D721Med (cell line): ENCODE results near the gene LTK.

Source experiments
- DNase-seq: peaks from one replicate; pipeline ENCODE4 v3.0.0; 2011; ENCODE audit warnings: low spot score; ENCODE audit not compliant: insufficient read length
- FAIRE-seq: peaks from 2 replicates; lab custom pipeline; 2011; peaks lifted over from hg19 to GRCh38; lab: Jason Lieb, UNC
- CTCF ChIP-seq: IDR thresholded peaks from 2 replicates; pipeline ENCODE4 v1.5.1; 2012; ENCODE audit warnings: mild to moderate bottlenecking, control low read depth; ENCODE audit not compliant: insufficient read depth; ENCODE audit errors: missing control alignments

LTK gene

GRCh38 chr15:41483519-41483918 is 30.1 kb downstream of the LTK start:
- DNase-seq (no peak), FAIRE-seq (no peak)
- TF ChIP-seq CTCF, result no peak

- no peak for TF ChIP-seq CTCF
- no peak for FAIRE-seq
Measured at GRCh38 chr15:41483115-41483514, 30.5 kb downstream of the LTK start.

GRCh38 chr15:41482110-41482877 is 31.3 kb downstream of the LTK start:
- DNase-seq (no peak), FAIRE-seq (no peak)
- TF ChIP-seq CTCF, result no peak

More at GRCh38 chr15:41483115-41483514, 30.5 kb downstream of the LTK start:
- DNase-seq, result no peak

- no peak for TF ChIP-seq CTCF
- FAIRE-seq, result no peak
- no peak for DNase-seq
Measured at GRCh38 chr15:41480396-41481140, 33.1 kb downstream of the LTK start.

- TF ChIP-seq CTCF, result no peak
- DNase-seq (no peak), FAIRE-seq (no peak)
Measured at GRCh38 chr15:41476416-41477048, 37.1 kb downstream of the LTK start.

GRCh38 chr15:41474941-41475340 is 38.7 kb downstream of the LTK start:
- no peak for DNase-seq
- no peak for TF ChIP-seq CTCF
- no peak for FAIRE-seq
